HepG2 (cell line): ENCODE measurements around the gene CDH13.

Source experiments
- ATF7 ChIP-seq, 2 experiments: fragments of 450-650 bp in 1 of 2; sonication (generic) in 1 of 2; formaldehyde crosslinking in 1 of 2; IDR thresholded peaks; 2 replicates each; pipeline versions ENCODE4 v1.4.0 to v1.6.1; 2016 to 2020; ENCODE audit warnings: antibody characterized with exemption in 1 of 2, mild to moderate bottlenecking in 1 of 2, missing genetic modification reagents in 1 of 2
- CHD4 ChIP-seq: fragments of 200-600 bp; sonication (generic); IDR thresholded peaks from 2 replicates; pipeline ENCODE4 v1.7.0; 2017; ENCODE audit warnings: mild to moderate bottlenecking, low read length, borderline replicate concordance
- CREM ChIP-seq, 2 experiments: sonication (generic) in 1 of 2; formaldehyde crosslinking in 1 of 2; IDR thresholded peaks; 2 replicates each; pipeline versions ENCODE4 v1.4.0 to v1.6.1; 2016 to 2020; ENCODE audit warnings: antibody characterized with exemption in 1 of 2, mild to moderate bottlenecking in 1 of 2, missing genetic modification reagents in 1 of 2
- CTCF ChIP-seq: sonication (generic); formaldehyde crosslinking; IDR thresholded peaks from 2 replicates; pipeline ENCODE4 v1.5.0; 2020; ENCODE audit warnings: mild to moderate bottlenecking, missing genetic modification reagents, moderate library complexity
- MTA3 ChIP-seq: sonication (generic); formaldehyde crosslinking; IDR thresholded peaks from 2 replicates; pipeline ENCODE4 v1.4.0; 2020; ENCODE audit warnings: missing genetic modification reagents
- MTF1 ChIP-seq: sonication (generic); formaldehyde crosslinking; IDR thresholded peaks from 2 replicates; pipeline ENCODE4 v1.5.0; 2020; ENCODE audit warnings: missing genetic modification reagents
- MYC ChIP-seq: sonication (generic); formaldehyde crosslinking; IDR thresholded peaks from 2 replicates; pipeline ENCODE4 v1.9.0; 2021; ENCODE audit warnings: missing genetic modification reagents, borderline replicate concordance
- SKIL ChIP-seq: sonication (generic); formaldehyde crosslinking; IDR thresholded peaks from 2 replicates; pipeline ENCODE4 v1.8.0; 2022; ENCODE audit warnings: missing genetic modification reagents, mild to moderate bottlenecking, moderate library complexity, borderline replicate concordance
- ZBTB21 ChIP-seq: sonication (generic); formaldehyde crosslinking; IDR thresholded peaks from 2 replicates; pipeline ENCODE4 v1.4.0; 2020; ENCODE audit warnings: missing genetic modification reagents
- ZNF224 ChIP-seq: sonication (generic); formaldehyde crosslinking; IDR thresholded peaks from 2 replicates; pipeline ENCODE4 v1.5.0; 2020; ENCODE audit warnings: mild to moderate bottlenecking, missing genetic modification reagents
- ZNF281 ChIP-seq: sonication (generic); formaldehyde crosslinking; IDR thresholded peaks from 2 replicates; pipeline ENCODE4 v1.4.0; 2020; ENCODE audit warnings: missing genetic modification reagents, borderline replicate concordance
- ZNF672 ChIP-seq: sonication (generic); formaldehyde crosslinking; IDR thresholded peaks from 2 replicates; pipeline ENCODE4 v1.8.1; 2022; ENCODE audit warnings: missing genetic modification reagents

GRCh38 chr16:82630688-82631087, 3.9 kb downstream of the CDH13 start:
- TF ChIP-seq SKIL (CRISPR knock-in tag), result no peak
- no peak for TF ChIP-seq ZNF281 (CRISPR knock-in tag)
- TF ChIP-seq ZBTB21 (CRISPR knock-in tag), result no peak
- no peak for TF ChIP-seq ZNF224 (CRISPR knock-in tag)
- TF ChIP-seq MYC (CRISPR knock-in tag), result no peak
- TF ChIP-seq ATF7 (IDR thresholded peaks at IDR 0.05), result no peak
- no peak for TF ChIP-seq ATF7 (CRISPR knock-in tag; IDR thresholded peaks at IDR 0.05)
- TF ChIP-seq MTA3 (CRISPR knock-in tag), result no peak
- TF ChIP-seq ZNF672 (CRISPR knock-in tag), result no peak
- no peak for TF ChIP-seq MTF1 (CRISPR knock-in tag)
- no peak for TF ChIP-seq CREM (IDR thresholded peaks at IDR 0.05)
- TF ChIP-seq CREM (CRISPR knock-in tag; IDR thresholded peaks at IDR 0.05), result no peak
- no peak for TF ChIP-seq CTCF
- TF ChIP-seq CHD4, result no peak
